ENCODE measurements around the gene NUDT4. TPM values are rescaled to one million over a fixed set of nuclear protein-coding genes. Genes with fewer than 3 reads are reported as not detected.
A peak's percentile ranks its signal among the peaks of the same experiment; 100 is the strongest.

The NUDT4 gene
- total and polyA plus RNA-seq, 2 of the 13 experiments (the other 11 are each of a cell fraction or from before 2014, with no cell fraction given): 37.3 to 70.1 TPM

DNA sequence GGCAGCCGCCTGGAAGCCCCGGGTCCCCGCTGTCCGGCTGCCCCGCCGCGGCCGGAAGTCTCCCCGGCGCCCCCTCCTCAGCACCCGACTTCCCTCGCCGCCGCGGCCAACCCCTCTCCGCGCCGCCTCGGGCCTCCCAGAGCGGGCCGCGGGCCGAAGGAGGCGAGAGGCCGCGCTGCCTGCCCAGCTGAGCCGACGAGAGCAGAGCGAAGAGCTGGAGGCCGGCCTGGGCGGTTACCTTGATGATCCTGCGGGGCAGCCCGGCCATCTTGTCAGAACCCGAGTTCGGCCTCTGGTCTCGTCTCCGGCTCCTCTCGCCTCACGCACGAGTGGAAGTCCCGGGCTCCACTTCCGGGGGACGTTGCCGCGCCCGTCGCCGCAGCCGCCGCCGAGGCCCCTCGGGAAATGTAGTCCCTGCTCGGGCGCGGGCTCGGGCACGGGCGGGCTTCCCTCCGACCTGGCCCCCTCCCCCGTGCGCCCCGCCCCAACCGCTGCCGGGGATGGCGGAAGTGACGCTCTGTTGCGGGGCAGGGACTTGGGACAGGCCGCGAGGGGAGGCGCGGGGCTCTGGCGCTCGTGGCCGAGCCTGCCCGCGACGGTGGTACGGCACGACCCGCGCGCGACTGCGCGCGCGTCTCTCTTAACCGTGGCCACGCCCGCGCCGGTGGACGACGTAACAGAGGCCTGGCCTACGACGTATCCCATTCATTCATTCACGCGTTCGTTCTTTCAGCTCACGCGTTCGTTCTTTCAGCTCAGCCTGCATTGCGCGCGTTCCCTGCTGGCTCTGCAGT, 64.1 kb downstream of the NUDT4 start, which contains the start of gene UBE2N (continued):
- TF ChIP-seq ZNF350 (CRISPR knock-in tag; IDR thresholded peaks at IDR 0.05; ENCODE audit: borderline replicate concordance, low read depth): no peak; the same call in 1 of the 2 replicates
- TF ChIP-seq, protein P1, sequence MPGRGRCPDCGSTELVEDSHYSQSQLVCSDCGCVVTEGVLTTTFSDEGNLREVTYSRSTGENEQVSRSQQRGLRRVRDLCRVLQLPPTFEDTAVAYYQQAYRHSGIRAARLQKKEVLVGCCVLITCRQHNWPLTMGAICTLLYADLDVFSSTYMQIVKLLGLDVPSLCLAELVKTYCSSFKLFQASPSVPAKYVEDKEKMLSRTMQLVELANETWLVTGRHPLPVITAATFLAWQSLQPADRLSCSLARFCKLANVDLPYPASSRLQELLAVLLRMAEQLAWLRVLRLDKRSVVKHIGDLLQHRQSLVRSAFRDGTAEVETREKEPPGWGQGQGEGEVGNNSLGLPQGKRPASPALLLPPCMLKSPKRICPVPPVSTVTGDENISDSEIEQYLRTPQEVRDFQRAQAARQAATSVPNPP (CRISPR knock-in tag; IDR thresholded peaks at IDR 0.05): peak; percentile 6; the same call in 1 of the 2 replicates
- peak; percentile 89 for TF ChIP-seq KMT2B (CRISPR knock-in tag; IDR thresholded peaks at IDR 0.05)
- TF ChIP-seq GABPA (IDR thresholded peaks at IDR 0.05; ENCODE audit: low read depth, low read length): peak; percentile 86
- TF ChIP-seq GABPA (CRISPR knock-in tag; IDR thresholded peaks at IDR 0.05; ENCODE audit: low read depth): peak; percentile 91
- no peak for TF ChIP-seq NR1H2 (CRISPR knock-in tag; IDR thresholded peaks at IDR 0.05; ENCODE audit: borderline replicate concordance, low read depth)
- TF ChIP-seq, protein P2, sequence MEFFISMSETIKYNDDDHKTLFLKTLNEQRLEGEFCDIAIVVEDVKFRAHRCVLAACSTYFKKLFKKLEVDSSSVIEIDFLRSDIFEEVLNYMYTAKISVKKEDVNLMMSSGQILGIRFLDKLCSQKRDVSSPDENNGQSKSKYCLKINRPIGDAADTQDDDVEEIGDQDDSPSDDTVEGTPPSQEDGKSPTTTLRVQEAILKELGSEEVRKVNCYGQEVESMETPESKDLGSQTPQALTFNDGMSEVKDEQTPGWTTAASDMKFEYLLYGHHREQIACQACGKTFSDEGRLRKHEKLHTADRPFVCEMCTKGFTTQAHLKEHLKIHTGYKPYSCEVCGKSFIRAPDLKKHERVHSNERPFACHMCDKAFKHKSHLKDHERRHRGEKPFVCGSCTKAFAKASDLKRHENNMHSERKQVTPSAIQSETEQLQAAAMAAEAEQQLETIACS (CRISPR knock-in tag; IDR thresholded peaks at IDR 0.05): peak; percentile 94
- TF ChIP-seq TOPORS (CRISPR knock-in tag; IDR thresholded peaks at IDR 0.05): peak; percentile 58; the same call in 1 of the 2 replicates
- peak; percentile 97 for TF ChIP-seq GABPB1 (CRISPR knock-in tag; IDR thresholded peaks at IDR 0.05)
- no peak for TF ChIP-seq ZNF251 (CRISPR knock-in tag; IDR thresholded peaks at IDR 0.05)
- TF ChIP-seq, protein P3, sequence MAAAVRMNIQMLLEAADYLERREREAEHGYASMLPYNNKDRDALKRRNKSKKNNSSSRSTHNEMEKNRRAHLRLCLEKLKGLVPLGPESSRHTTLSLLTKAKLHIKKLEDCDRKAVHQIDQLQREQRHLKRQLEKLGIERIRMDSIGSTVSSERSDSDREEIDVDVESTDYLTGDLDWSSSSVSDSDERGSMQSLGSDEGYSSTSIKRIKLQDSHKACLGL (CRISPR knock-in tag; IDR thresholded peaks at IDR 0.05): peak; percentile 53
- no peak for TF ChIP-seq CEBPG (CRISPR knock-in tag; IDR thresholded peaks at IDR 0.05)
- TF ChIP-seq ZNF264 (CRISPR knock-in tag; IDR thresholded peaks at IDR 0.05): no peak
- TF ChIP-seq PRPF4 (IDR thresholded peaks at IDR 0.05; ENCODE audit: low read depth, low read length, poor library complexity, severe bottlenecking): no peak
- TF ChIP-seq PHB2 (IDR thresholded peaks at IDR 0.05; ENCODE audit: partially characterized antibody): no peak
- no peak for TF ChIP-seq ZNF703 (CRISPR knock-in tag; IDR thresholded peaks at IDR 0.05; ENCODE audit: borderline replicate concordance)
- TF ChIP-seq ONECUT2 (CRISPR knock-in tag; IDR thresholded peaks at IDR 0.05): no peak
- no peak; the same call in 1 of the 2 replicates for TF ChIP-seq ZNF772 (CRISPR knock-in tag; IDR thresholded peaks at IDR 0.05)
- TF ChIP-seq FOXK2 (IDR thresholded peaks at IDR 0.05): no peak
- TF ChIP-seq JDP2 (CRISPR knock-in tag; IDR thresholded peaks at IDR 0.05; ENCODE audit: borderline replicate concordance): no peak
- TF ChIP-seq ZNF766 (CRISPR knock-in tag; IDR thresholded peaks at IDR 0.05; ENCODE audit: borderline replicate concordance): peak; percentile 87; the same call in 1 of the 2 replicates
- no peak for TF ChIP-seq JUND (CRISPR knock-in tag; IDR thresholded peaks at IDR 0.05)
- TF ChIP-seq KLF13 (CRISPR knock-in tag; IDR thresholded peaks at IDR 0.05): peak; percentile 59; the same call in 1 of the 2 replicates
- peak; percentile 74; the same call in 1 of the 2 replicates for TF ChIP-seq SIN3A (IDR thresholded peaks at IDR 0.05; ENCODE audit: borderline replicate concordance, low read depth, low read length)
- TF ChIP-seq MED8 (CRISPR knock-in tag; IDR thresholded peaks at IDR 0.05; ENCODE audit: insufficient replicate concordance): peak; percentile 41
- TF ChIP-seq, protein P4, sequence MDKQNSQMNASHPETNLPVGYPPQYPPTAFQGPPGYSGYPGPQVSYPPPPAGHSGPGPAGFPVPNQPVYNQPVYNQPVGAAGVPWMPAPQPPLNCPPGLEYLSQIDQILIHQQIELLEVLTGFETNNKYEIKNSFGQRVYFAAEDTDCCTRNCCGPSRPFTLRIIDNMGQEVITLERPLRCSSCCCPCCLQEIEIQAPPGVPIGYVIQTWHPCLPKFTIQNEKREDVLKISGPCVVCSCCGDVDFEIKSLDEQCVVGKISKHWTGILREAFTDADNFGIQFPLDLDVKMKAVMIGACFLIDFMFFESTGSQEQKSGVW (CRISPR knock-in tag; IDR thresholded peaks at IDR 0.05; ENCODE audit: borderline replicate concordance): no peak
- peak; percentile 42; the same call in 1 of the 2 replicates for TF ChIP-seq GATAD2A (CRISPR knock-in tag; IDR thresholded peaks at IDR 0.05)
- no peak for TF ChIP-seq ZNF557 (CRISPR knock-in tag; IDR thresholded peaks at IDR 0.05)
- TF ChIP-seq ZNF891 (CRISPR knock-in tag; IDR thresholded peaks at IDR 0.05): peak; percentile 86
- no peak for TF ChIP-seq SMARCE1 (IDR thresholded peaks at IDR 0.05; ENCODE audit: borderline replicate concordance)

Data from HepG2 (cell line).